ENCODE data around the gene PCDH11X. TPM values are rescaled to one million over a fixed set of nuclear protein-coding genes. Genes with fewer than 3 reads are reported as not detected.
"Not testable (repeated sequence)": the region's sequence is repeated elsewhere in the genome, so short reads cannot be mapped to it uniquely, and the experiment has no call there.

The PCDH11X gene, protein sequence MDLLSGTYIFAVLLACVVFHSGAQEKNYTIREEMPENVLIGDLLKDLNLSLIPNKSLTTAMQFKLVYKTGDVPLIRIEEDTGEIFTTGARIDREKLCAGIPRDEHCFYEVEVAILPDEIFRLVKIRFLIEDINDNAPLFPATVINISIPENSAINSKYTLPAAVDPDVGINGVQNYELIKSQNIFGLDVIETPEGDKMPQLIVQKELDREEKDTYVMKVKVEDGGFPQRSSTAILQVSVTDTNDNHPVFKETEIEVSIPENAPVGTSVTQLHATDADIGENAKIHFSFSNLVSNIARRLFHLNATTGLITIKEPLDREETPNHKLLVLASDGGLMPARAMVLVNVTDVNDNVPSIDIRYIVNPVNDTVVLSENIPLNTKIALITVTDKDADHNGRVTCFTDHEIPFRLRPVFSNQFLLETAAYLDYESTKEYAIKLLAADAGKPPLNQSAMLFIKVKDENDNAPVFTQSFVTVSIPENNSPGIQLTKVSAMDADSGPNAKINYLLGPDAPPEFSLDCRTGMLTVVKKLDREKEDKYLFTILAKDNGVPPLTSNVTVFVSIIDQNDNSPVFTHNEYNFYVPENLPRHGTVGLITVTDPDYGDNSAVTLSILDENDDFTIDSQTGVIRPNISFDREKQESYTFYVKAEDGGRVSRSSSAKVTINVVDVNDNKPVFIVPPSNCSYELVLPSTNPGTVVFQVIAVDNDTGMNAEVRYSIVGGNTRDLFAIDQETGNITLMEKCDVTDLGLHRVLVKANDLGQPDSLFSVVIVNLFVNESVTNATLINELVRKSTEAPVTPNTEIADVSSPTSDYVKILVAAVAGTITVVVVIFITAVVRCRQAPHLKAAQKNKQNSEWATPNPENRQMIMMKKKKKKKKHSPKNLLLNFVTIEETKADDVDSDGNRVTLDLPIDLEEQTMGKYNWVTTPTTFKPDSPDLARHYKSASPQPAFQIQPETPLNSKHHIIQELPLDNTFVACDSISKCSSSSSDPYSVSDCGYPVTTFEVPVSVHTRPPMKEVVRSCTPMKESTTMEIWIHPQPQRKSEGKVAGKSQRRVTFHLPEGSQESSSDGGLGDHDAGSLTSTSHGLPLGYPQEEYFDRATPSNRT (N-terminal part only)
- 0.08 TPM for total RNA-seq
- long read RNA-seq: 0 reads

- peaks cover 16% of the 10 kb centered on the region for H3K27me3 ChIP-seq (ENCODE audit: low read depth)
- H3K4me3 ChIP-seq: not testable (repeated sequence)
These were observed at the start of gene PCDH11X for GRCh38 chrX:91779135-91779534. Gene PCDH11X (plus strand): TSS chrX:91779375. CDS start chrX:91835505, 56,130 bp downstream.

DNA sequence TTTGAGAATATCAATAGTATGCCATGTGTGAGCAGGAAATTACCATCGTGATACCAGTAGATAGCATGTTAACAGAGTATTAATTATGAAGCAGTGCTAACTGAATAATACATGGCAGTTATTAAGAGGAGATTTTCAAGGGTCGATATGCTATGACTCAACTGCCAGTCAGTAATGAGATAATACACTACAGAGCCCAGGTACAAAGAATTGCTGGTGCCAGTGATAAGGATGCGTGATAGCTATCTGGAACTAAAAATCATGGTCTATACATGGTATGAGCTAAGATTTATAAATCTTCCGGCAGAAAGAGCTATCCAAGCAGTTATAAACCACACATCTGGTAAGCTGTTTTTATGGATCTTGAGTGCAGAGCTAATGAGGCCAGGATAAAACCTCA, 31.7 kb upstream of the PCDH11X start:
- intact Hi-C loops (cut with micrococcal nuclease); H3K9me3 ChIP-seq (replicated peaks); DNase-seq; H3K4me1 ChIP-seq; H3K27ac ChIP-seq (replicated peaks); H3K36me3 ChIP-seq; H3K27me3 ChIP-seq (ENCODE audit: low read depth); H3K4me3 ChIP-seq: not testable (repeated sequence)

More at GRCh38 chrX:91779135-91779534, at the start of gene PCDH11X:
- intact Hi-C loops (cut with micrococcal nuclease); H3K36me3 ChIP-seq; H3K9me3 ChIP-seq (replicated peaks); H3K27ac ChIP-seq (replicated peaks); H3K4me1 ChIP-seq; DNase-seq: not testable (repeated sequence)

GRCh38 chrX:91753022-91753421, 26.2 kb upstream of the PCDH11X start:
- H3K27ac ChIP-seq (replicated peaks); H3K36me3 ChIP-seq: not testable (repeated sequence)

GRCh38 chrX:91770619-91771488, 8.3 kb upstream of the PCDH11X start:
- H3K27me3 ChIP-seq (ENCODE audit: low read depth); DNase-seq; H3K4me3 ChIP-seq; intact Hi-C loops (cut with micrococcal nuclease); H3K4me1 ChIP-seq; H3K27ac ChIP-seq (replicated peaks); H3K36me3 ChIP-seq; H3K9me3 ChIP-seq (replicated peaks): not testable (repeated sequence)
- TF ChIP-seq, protein P1, sequence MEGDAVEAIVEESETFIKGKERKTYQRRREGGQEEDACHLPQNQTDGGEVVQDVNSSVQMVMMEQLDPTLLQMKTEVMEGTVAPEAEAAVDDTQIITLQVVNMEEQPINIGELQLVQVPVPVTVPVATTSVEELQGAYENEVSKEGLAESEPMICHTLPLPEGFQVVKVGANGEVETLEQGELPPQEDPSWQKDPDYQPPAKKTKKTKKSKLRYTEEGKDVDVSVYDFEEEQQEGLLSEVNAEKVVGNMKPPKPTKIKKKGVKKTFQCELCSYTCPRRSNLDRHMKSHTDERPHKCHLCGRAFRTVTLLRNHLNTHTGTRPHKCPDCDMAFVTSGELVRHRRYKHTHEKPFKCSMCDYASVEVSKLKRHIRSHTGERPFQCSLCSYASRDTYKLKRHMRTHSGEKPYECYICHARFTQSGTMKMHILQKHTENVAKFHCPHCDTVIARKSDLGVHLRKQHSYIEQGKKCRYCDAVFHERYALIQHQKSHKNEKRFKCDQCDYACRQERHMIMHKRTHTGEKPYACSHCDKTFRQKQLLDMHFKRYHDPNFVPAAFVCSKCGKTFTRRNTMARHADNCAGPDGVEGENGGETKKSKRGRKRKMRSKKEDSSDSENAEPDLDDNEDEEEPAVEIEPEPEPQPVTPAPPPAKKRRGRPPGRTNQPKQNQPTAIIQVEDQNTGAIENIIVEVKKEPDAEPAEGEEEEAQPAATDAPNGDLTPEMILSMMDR (IDR thresholded peaks at IDR 0.05; ENCODE audit: borderline replicate concordance): peak; percentile 8

More at GRCh38 chrX:91753022-91753421, 26.2 kb upstream of the PCDH11X start:
- H3K27me3 ChIP-seq (ENCODE audit: low read depth); H3K9me3 ChIP-seq (replicated peaks); H3K4me3 ChIP-seq; H3K4me1 ChIP-seq; DNase-seq; intact Hi-C loops (cut with micrococcal nuclease): not testable (repeated sequence)

DNA sequence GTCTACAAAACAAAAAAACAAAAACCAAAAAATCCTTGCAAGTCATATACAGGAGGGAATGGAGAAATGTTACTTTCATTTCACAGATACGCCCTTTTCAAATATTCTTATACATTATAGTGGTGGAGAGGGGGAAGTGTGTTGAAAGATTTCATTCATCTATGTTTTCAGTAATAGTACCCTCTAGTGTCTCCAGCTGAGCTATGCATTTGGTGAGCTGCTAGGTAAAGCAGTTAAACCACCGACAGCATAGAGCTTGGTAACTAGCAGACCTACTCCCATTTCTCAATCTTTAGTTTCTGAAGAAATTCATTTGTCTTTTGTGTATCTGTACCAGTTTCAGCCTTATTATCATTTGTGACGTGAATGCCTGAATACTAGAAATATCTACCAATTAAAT, 5.2 kb upstream of the PCDH11X start:
- H3K4me1 ChIP-seq; H3K36me3 ChIP-seq; H3K27me3 ChIP-seq (ENCODE audit: low read depth); H3K27ac ChIP-seq (replicated peaks); intact Hi-C loops (cut with micrococcal nuclease); DNase-seq; H3K4me3 ChIP-seq; H3K9me3 ChIP-seq (replicated peaks): not testable (repeated sequence)

GRCh38 chrX:91780008-91780407, 833 bp downstream of the PCDH11X start:
- H3K36me3 ChIP-seq; H3K9me3 ChIP-seq (replicated peaks); intact Hi-C loops (cut with micrococcal nuclease); H3K27ac ChIP-seq (replicated peaks); H3K4me1 ChIP-seq; DNase-seq; H3K4me3 ChIP-seq: not testable (repeated sequence)
- H3K27me3 ChIP-seq (ENCODE audit: low read depth): peaks cover 16% of the 10 kb centered on the region

- DNase-seq; H3K9me3 ChIP-seq (replicated peaks); H3K4me3 ChIP-seq; H3K4me1 ChIP-seq; H3K36me3 ChIP-seq; intact Hi-C loops (cut with micrococcal nuclease); H3K27ac ChIP-seq (replicated peaks): not testable (repeated sequence)
- H3K27me3 ChIP-seq (ENCODE audit: low read depth): peaks cover 16% of the 10 kb centered on the region
These were observed 1.5 kb downstream of the PCDH11X start for GRCh38 chrX:91780698-91781097.

- DNase-seq; H3K27ac ChIP-seq (replicated peaks); H3K4me1 ChIP-seq; H3K9me3 ChIP-seq (replicated peaks); intact Hi-C loops (cut with micrococcal nuclease); H3K36me3 ChIP-seq: not testable (repeated sequence)
- H3K4me3 ChIP-seq: peak overlapping the region; percentile 11
- H3K27me3 ChIP-seq (ENCODE audit: low read depth): peaks cover 16% of the 10 kb centered on the region
These were observed 2.6 kb downstream of the PCDH11X start for GRCh38 chrX:91781553-91782298.

GRCh38 chrX:91782825-91783224, 3.6 kb downstream of the PCDH11X start:
- H3K4me1 ChIP-seq; H3K9me3 ChIP-seq (replicated peaks); H3K4me3 ChIP-seq; H3K36me3 ChIP-seq; DNase-seq; intact Hi-C loops (cut with micrococcal nuclease); H3K27ac ChIP-seq (replicated peaks): not testable (repeated sequence)
- H3K27me3 ChIP-seq (ENCODE audit: low read depth): peaks cover 16% of the 10 kb centered on the region

- H3K4me1 ChIP-seq; H3K9me3 ChIP-seq (replicated peaks); DNase-seq; H3K27ac ChIP-seq (replicated peaks); H3K36me3 ChIP-seq; H3K4me3 ChIP-seq; H3K27me3 ChIP-seq (ENCODE audit: low read depth); intact Hi-C loops (cut with micrococcal nuclease): not testable (repeated sequence)
These were observed 38.4 kb downstream of the PCDH11X start for GRCh38 chrX:91817537-91817936.

- H3K4me3 ChIP-seq; H3K27ac ChIP-seq (replicated peaks); DNase-seq; H3K9me3 ChIP-seq (replicated peaks); H3K36me3 ChIP-seq; intact Hi-C loops (cut with micrococcal nuclease); H3K4me1 ChIP-seq; H3K27me3 ChIP-seq (ENCODE audit: low read depth): not testable (repeated sequence)
These were observed 46.1 kb downstream of the PCDH11X start for GRCh38 chrX:91825321-91825720.

Data from left ventricle myocardium inferior (tissue), 1 donor.